Breast epithelium (tissue), 4 donors: ENCODE data around the gene GRIA3. TPM values are rescaled to one million over a fixed set of nuclear protein-coding genes. Genes with fewer than 3 reads are reported as not detected.
A peak's percentile ranks its signal among the peaks of the same experiment; 100 is the strongest.

Experiments used
- DNase-seq, 2 donors: peaks; one replicate each; pipeline ENCODE4 v3.0.0-alpha.2; 2019; ENCODE audit warnings: low spot score in 2 of 2
- H3K27ac ChIP-seq, 2 donors: fragments of 200-600 bp; sonication (generic) in 1 of 2; one replicate each; pipeline ENCODE4 v1.5.1; 2016 to 2019; ENCODE audit warnings: mild to moderate bottlenecking in 1 of 2
- H3K27me3 ChIP-seq, 2 donors: fragments of 200-600 bp; sonication (generic) in 1 of 2; one replicate each; pipeline versions ENCODE4 v1.5.1 to v1.6.0; 2017 to 2019; ENCODE audit warnings: control low read depth in 1 of 2, mild to moderate bottlenecking in 1 of 2
- H3K36me3 ChIP-seq: fragments of 200-600 bp; one replicate; pipeline ENCODE4 v1.5.1; 2019
- H3K4me1 ChIP-seq, 2 donors: fragments of 200-600 bp; sonication (generic); one replicate each; pipeline ENCODE4 v1.5.1; 2016 to 2019; ENCODE audit warnings: control low read depth in 1 of 2
- H3K4me3 ChIP-seq, 3 donors: fragments of 200-600 bp; sonication (generic); 1 replicate in 2 of 3; 2 replicates in 1 of 3; pipeline ENCODE4 v1.5.1; 2016 to 2019; ENCODE audit warnings: mild to moderate bottlenecking in 3 of 3, moderate library complexity in 2 of 3
- H3K9me3 ChIP-seq, 2 donors: fragments of 200-600 bp; sonication (generic) in 1 of 2; one replicate each; pipeline ENCODE4 v1.5.1; 2016 to 2019; ENCODE audit warnings: control low read depth in 1 of 2
- POLR2A ChIP-seq: fragments of 450-650 bp; IDR thresholded peaks from one replicate; pipeline ENCODE4 v1.6.1; 2016; ENCODE audit warnings: antibody characterized with exemption, mild to moderate bottlenecking, moderate library complexity
- POLR2AphosphoS5 ChIP-seq, 3 donors: sonication (generic); formaldehyde crosslinking; IDR thresholded peaks; one replicate each; pipeline ENCODE4 v1.6.1; 2017; ENCODE audit warnings: antibody characterized with exemption in 3 of 3
- intact Hi-C: fragments of 100-400 bp; cut with DNase I; formaldehyde crosslinking; loops from one replicate; pipeline ENCODE4 v1.15.1; 2023; ENCODE audit warnings: low total_unique reads
- total RNA-seq, 3 donors: library from RNA; depleted of rRNA; stranded (reverse); fragments of >200 nt; gene quantifications; one replicate each; pipeline ENCODE4 v1.1.0, GENCODE V29; 2016
- TF ChIP-seq, protein P1 (sequence below), 3 donors: fragments of 450-650 bp; IDR thresholded peaks; one replicate each; pipeline ENCODE4 v1.5.1; 2016 to 2017; ENCODE audit warnings: antibody characterized with exemption in 3 of 3, mild to moderate bottlenecking in 3 of 3, moderate library complexity in 3 of 3

GRIA3 gene
- total RNA-seq, 3 donors from 2014 or later = 0.98 to 2.6 (median 1.9) TPM

- intact Hi-C loops = no loop called here
- no peak for DNase-seq
Measured at GRCh38 chrX:123339221-123339905, 155.3 kb downstream of the GRIA3 start.

DNA sequence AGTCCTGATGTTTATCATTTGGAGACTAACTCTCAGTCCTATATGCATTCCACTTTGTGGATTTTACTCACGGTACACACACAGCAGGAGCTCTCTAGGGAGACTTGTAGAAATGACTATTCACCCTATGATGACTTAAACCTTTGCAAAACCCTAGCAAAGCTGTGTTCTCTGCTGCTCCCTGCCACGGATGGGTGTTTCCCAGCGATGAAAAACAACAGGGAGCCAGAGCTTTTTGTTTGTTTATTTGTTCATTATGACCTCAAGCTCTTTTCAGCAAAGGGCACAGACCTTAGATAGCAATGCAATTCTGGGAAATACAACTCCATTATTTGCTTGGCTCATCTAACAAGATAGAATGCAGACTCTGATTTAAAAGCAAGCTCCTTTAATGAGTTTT lies 156.6 kb downstream of the GRIA3 start:
- Histone ChIP-seq H3K27ac (no peak overlapping the region), H3K9me3 (no peaks in the 10 kb centered on the region), H3K36me3 (no peaks in the 10 kb centered on the region), H3K4me1 (no peaks in the 10 kb centered on the region), H3K4me3 (no peak overlapping the region), H3K27me3 (peaks cover 0 to 2% of the 10 kb centered on the region in 2 donors)
- intact Hi-C loops = no loop called here
- TF ChIP-seq, protein P1, sequence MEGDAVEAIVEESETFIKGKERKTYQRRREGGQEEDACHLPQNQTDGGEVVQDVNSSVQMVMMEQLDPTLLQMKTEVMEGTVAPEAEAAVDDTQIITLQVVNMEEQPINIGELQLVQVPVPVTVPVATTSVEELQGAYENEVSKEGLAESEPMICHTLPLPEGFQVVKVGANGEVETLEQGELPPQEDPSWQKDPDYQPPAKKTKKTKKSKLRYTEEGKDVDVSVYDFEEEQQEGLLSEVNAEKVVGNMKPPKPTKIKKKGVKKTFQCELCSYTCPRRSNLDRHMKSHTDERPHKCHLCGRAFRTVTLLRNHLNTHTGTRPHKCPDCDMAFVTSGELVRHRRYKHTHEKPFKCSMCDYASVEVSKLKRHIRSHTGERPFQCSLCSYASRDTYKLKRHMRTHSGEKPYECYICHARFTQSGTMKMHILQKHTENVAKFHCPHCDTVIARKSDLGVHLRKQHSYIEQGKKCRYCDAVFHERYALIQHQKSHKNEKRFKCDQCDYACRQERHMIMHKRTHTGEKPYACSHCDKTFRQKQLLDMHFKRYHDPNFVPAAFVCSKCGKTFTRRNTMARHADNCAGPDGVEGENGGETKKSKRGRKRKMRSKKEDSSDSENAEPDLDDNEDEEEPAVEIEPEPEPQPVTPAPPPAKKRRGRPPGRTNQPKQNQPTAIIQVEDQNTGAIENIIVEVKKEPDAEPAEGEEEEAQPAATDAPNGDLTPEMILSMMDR (IDR thresholded peaks at IDR 0.05) = no peak
- TF ChIP-seq POLR2AphosphoS5 (IDR thresholded peaks at IDR 0.05) (no peak), POLR2A (no peak)
- no peak for DNase-seq

More at GRCh38 chrX:123339221-123339905, 155.3 kb downstream of the GRIA3 start:
- Histone ChIP-seq H3K4me1 (no peaks in the 10 kb centered on the region), H3K27me3 (no peaks in the 10 kb centered on the region), H3K4me3 (no peak overlapping the region), H3K36me3 (no peaks in the 10 kb centered on the region), H3K27ac (peak overlapping the region in 1 of 2 donors; percentile 19), H3K9me3 (no peaks in the 10 kb centered on the region)
- no peak for TF ChIP-seq POLR2A
- TF ChIP-seq, protein P1 (IDR thresholded peaks at IDR 0.05) = no peak
- TF ChIP-seq POLR2AphosphoS5 (IDR thresholded peaks at IDR 0.05) = no peak

DNA sequence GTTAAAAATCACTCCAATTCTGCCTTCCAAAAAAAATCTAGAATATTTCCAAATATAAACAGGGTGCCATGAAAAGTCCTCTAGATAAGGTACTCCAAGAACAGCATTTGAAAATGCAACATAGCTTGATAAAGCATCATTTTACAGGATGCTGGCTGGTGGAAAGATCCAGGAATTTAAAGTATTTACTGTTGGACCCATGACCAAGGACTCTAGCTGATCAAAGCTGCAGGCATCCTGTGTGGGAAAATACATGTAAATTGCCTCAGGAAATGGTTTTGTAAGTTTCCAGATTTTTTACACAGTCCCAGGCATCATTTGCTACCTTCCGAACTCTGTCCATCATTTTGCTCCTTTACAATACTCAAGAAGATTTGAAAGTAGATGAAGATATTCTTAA lies 164.4 kb downstream of the GRIA3 start:
- Histone ChIP-seq H3K27ac (no peak overlapping the region), H3K4me1 (no peaks in the 10 kb centered on the region), H3K27me3 (peaks cover 0 to 6% of the 10 kb centered on the region in 2 donors), H3K9me3 (no peaks in the 10 kb centered on the region), H3K36me3 (no peaks in the 10 kb centered on the region), H3K4me3 (no peak overlapping the region)
- no peak for DNase-seq
- intact Hi-C loops = no loop called here
- TF ChIP-seq POLR2AphosphoS5 (IDR thresholded peaks at IDR 0.05) = no peak
- TF ChIP-seq POLR2A = no peak
- TF ChIP-seq, protein P1 (IDR thresholded peaks at IDR 0.05) = no peak

DNA sequence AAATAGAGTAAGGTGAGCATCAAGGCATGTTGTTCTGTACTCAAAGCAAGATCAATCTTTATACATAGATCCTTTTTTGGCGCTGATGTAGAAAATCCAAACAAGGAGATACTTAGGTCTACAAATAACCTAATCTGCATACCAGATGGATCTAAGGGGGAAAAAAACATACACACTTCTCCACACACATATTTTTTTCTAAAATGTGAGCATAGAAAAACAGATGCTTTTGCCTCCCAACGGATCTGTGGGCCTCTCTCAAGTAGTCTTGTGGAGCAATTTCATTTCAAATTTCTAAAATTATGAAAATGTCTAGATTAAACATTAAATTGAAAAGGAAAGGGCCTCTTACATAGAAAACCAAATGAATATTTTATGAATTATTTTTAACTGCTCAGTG lies 166.1 kb downstream of the GRIA3 start:
- TF ChIP-seq, protein P1 (IDR thresholded peaks at IDR 0.05) = no peak
- no peak for TF ChIP-seq POLR2AphosphoS5 (IDR thresholded peaks at IDR 0.05)
- no peak for TF ChIP-seq POLR2A
- Histone ChIP-seq H3K4me3 (no peak overlapping the region), H3K36me3 (no peaks in the 10 kb centered on the region), H3K27ac (no peak overlapping the region), H3K9me3 (no peaks in the 10 kb centered on the region), H3K4me1 (no peaks in the 10 kb centered on the region), H3K27me3 (peaks cover 0 to 3% of the 10 kb centered on the region in 2 donors)
- DNase-seq = no peak
- intact Hi-C loops = no loop called here

DNA sequence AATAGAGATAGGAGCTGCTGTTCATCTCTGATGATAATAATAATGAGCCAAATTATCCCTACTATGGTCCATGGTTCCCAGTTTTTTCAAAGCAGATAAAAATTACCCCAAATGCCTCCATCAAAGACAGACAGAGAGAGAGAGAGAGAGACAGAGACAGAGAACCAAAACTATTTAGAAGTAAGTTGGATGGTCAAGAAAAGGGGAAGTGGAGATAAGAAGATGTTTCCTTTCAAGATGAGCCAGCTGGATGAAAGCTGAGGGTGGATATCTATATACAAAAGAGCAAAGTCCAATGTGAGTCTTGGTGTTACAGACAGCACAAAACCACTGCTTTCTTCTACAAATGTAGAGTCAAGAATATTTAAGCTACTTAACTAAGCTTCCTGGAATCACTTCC lies 173.9 kb downstream of the GRIA3 start:
- DNase-seq = no peak
- H3K4me1 ChIP-seq = no peaks in the 10 kb centered on the region
- no peak for TF ChIP-seq POLR2AphosphoS5 (IDR thresholded peaks at IDR 0.05)
- TF ChIP-seq POLR2A = no peak
- TF ChIP-seq, protein P1 (IDR thresholded peaks at IDR 0.05) = no peak
- H3K27me3 ChIP-seq = peaks cover 0 to 9% of the 10 kb centered on the region in 2 donors
- no peaks in the 10 kb centered on the region for H3K9me3 ChIP-seq
- no peaks in the 10 kb centered on the region for H3K36me3 ChIP-seq
- intact Hi-C loops = no loop called here
- no peak overlapping the region for H3K27ac ChIP-seq
- no peak overlapping the region for H3K4me3 ChIP-seq
